ENCODE results near the gene CSF2RB. TPM values are rescaled to one million over a fixed set of nuclear protein-coding genes. Genes with fewer than 3 reads are reported as not detected.

The CSF2RB gene
- total RNA-seq, 6 experiments from 2014 or later, result 0.88 to 4.7 (median 2.4) TPM

- intact Hi-C loops (cut with DNase I), result no loop called here
- H3K4me1 ChIP-seq, result peaks cover 0 to 4% (median 0%) of the 10 kb centered on the region in 4 donors
Observed at GRCh38 chr22:36916034-36916433, 2.6 kb downstream of the CSF2RB start.

GRCh38 chr22:36918586-36919284, 5.3 kb downstream of the CSF2RB start:
- ATAC-seq, result no peak
- TF ChIP-seq CTCF (IDR thresholded peaks at IDR 0.05), result no peak
- no peak for TF ChIP-seq POLR2A (IDR thresholded peaks at IDR 0.05)
- Histone ChIP-seq H3K27ac (no peak overlapping the region), H3K36me3 (no peaks in the 10 kb centered on the region), H3K9me3 (no peaks in the 10 kb centered on the region), H3K4me3 (no peak overlapping the region), H3K4me1 (no peaks in the 10 kb centered on the region), H3K27me3 (no peaks in the 10 kb centered on the region)
- 80% methylated on average over 3 of the region's 3 CpGs for WGBS (ENCODE audit: insufficient coverage, low coverage, low lambda C conversion rate, missing lambda C conversion rate)
- intact Hi-C loops (cut with DNase I), result no loop called here
- no peak for DNase-seq

More at GRCh38 chr22:36916034-36916433, 2.6 kb downstream of the CSF2RB start:
- Histone ChIP-seq H3K36me3 (no peaks in the 10 kb centered on the region), H3K27ac (no peak overlapping the region), H3K9me3 (no peaks in the 10 kb centered on the region), H3K4me3 (no peak overlapping the region), H3K27me3 (no peaks in the 10 kb centered on the region)
- TF ChIP-seq POLR2A (IDR thresholded peaks at IDR 0.05) (no peak), CTCF (IDR thresholded peaks at IDR 0.05) (no peak)
- ATAC-seq (no peak), DNase-seq (no peak)

GRCh38 chr22:36921309-36922104, 8.1 kb downstream of the CSF2RB start:
- TF ChIP-seq POLR2A (IDR thresholded peaks at IDR 0.05) (no peak), CTCF (IDR thresholded peaks at IDR 0.05) (no peak)
- no peaks in the 10 kb centered on the region for H3K27me3 ChIP-seq
- no peak overlapping the region for H3K4me3 ChIP-seq
- H3K4me1 ChIP-seq, result no peaks in the 10 kb centered on the region
- DNase-seq (peak in 1 of 3 donors; percentile 46), ATAC-seq (peak; percentile 38 to 69 (median 54))
- intact Hi-C loops (cut with DNase I), result no loop called here
- no peaks in the 10 kb centered on the region for H3K9me3 ChIP-seq
- H3K36me3 ChIP-seq, result no peaks in the 10 kb centered on the region
- no peak overlapping the region for H3K27ac ChIP-seq
- WGBS (ENCODE audit: insufficient coverage, low coverage, low lambda C conversion rate, missing lambda C conversion rate), result 47% methylated on average over 6 of the region's 15 CpGs

GRCh38 chr22:36922105-36922608, 8.7 kb downstream of the CSF2RB start:
- H3K27me3 ChIP-seq, result no peaks in the 10 kb centered on the region
- intact Hi-C loops (cut with DNase I), result no loop called here
- ATAC-seq, result peak in 3 of 4 donors; percentile 13 to 25 (median 23)
- no peaks in the 10 kb centered on the region for H3K9me3 ChIP-seq
- TF ChIP-seq POLR2A (IDR thresholded peaks at IDR 0.05) (no peak), CTCF (IDR thresholded peaks at IDR 0.05) (no peak)
- no peaks in the 10 kb centered on the region for H3K36me3 ChIP-seq
- no peak for DNase-seq
- 62% methylated on average over 5 of the region's 10 CpGs for WGBS (ENCODE audit: insufficient coverage, low coverage, low lambda C conversion rate, missing lambda C conversion rate)
- H3K4me1 ChIP-seq, result no peaks in the 10 kb centered on the region
- H3K27ac ChIP-seq, result no peak overlapping the region
- H3K4me3 ChIP-seq, result no peak overlapping the region

Measured in right lobe of liver (tissue), 6 donors.